Stimulated activated CD4-positive, alpha-beta T cell treated with anti-CD3 and anti-CD28 coated beads, Interleukin-4, amount 100 ng/mL, for 1 hour (primary cell): Measurements from ENCODE around the gene SMYD3.
"Not testable (repeated sequence)": the region's sequence is repeated elsewhere in the genome, so short reads cannot be mapped to it uniquely, and the experiment has no call there.

ENCODE experiments used
- DNase-seq: peaks from one replicate; pipeline ENCODE4 v3.0.0-alpha.2; 2020

The SMYD3 gene

GRCh38 chr1:246413430-246413829 lies 93.6 kb downstream of the SMYD3 start:
- no peak for DNase-seq

GRCh38 chr1:246404078-246404477 lies 103.0 kb downstream of the SMYD3 start:
- DNase-seq = no peak

GRCh38 chr1:246398126-246398813 lies 108.8 kb downstream of the SMYD3 start:
- no peak for DNase-seq

GRCh38 chr1:246397046-246397445 lies 110.0 kb downstream of the SMYD3 start:
- no peak for DNase-seq

- no peak for DNase-seq
Observed at GRCh38 chr1:246396322-246396721, 110.8 kb downstream of the SMYD3 start.

- DNase-seq = no peak
Observed at GRCh38 chr1:246394121-246394520, 113.0 kb downstream of the SMYD3 start.

- no peak for DNase-seq
Observed at GRCh38 chr1:246390855-246391254, 116.2 kb downstream of the SMYD3 start.

- no peak for DNase-seq
Observed at GRCh38 chr1:246384616-246385015, 122.5 kb downstream of the SMYD3 start.

- no peak for DNase-seq
Observed at GRCh38 chr1:246383791-246384190, 123.3 kb downstream of the SMYD3 start.

- DNase-seq = no peak
Observed at GRCh38 chr1:246383239-246383589, 123.9 kb downstream of the SMYD3 start.

- no peak for DNase-seq
Observed at GRCh38 chr1:246382589-246383238, 124.4 kb downstream of the SMYD3 start.

GRCh38 chr1:246381452-246381851 lies 125.6 kb downstream of the SMYD3 start:
- DNase-seq = no peak

- no peak for DNase-seq
Observed at GRCh38 chr1:246377625-246378153, 129.4 kb downstream of the SMYD3 start.

- no peak for DNase-seq
Observed at GRCh38 chr1:246373828-246374569, 133.1 kb downstream of the SMYD3 start.

- DNase-seq = no peak
Observed at GRCh38 chr1:246372559-246372958, 134.5 kb downstream of the SMYD3 start.

GRCh38 chr1:246367041-246367440 lies 140.0 kb downstream of the SMYD3 start:
- DNase-seq = no peak

- DNase-seq = no peak
Observed at GRCh38 chr1:246365708-246366107, 141.4 kb downstream of the SMYD3 start.

GRCh38 chr1:246364415-246364941 lies 142.6 kb downstream of the SMYD3 start:
- no peak for DNase-seq

- DNase-seq = not testable (repeated sequence)
Observed at GRCh38 chr1:246357014-246357598, 150.0 kb downstream of the SMYD3 start.

GRCh38 chr1:246355411-246356230 lies 151.5 kb downstream of the SMYD3 start:
- DNase-seq = no peak

GRCh38 chr1:246351721-246352120 lies 155.4 kb downstream of the SMYD3 start:
- DNase-seq = no peak

- no peak for DNase-seq
Observed at GRCh38 chr1:246350745-246351144, 156.3 kb downstream of the SMYD3 start.
